Parathyroid adenoma (tissue), 2 donors: ENCODE data around the gene NCLN.

Experiments used
- H2AFZ ChIP-seq: fragments of 300-600 bp; sonication (generic); one replicate; pipeline ENCODE4 v1.7.0; 2017; ENCODE audit warnings: antibody characterized with exemption, mild to moderate bottlenecking
- H3K27ac ChIP-seq: fragments of 300-600 bp; sonication (generic); one replicate; pipeline ENCODE4 v1.7.0; 2017
- H3K27me3 ChIP-seq: fragments of 300-600 bp; sonication (generic); one replicate; pipeline ENCODE4 v1.7.0; 2017; ENCODE audit warnings: low read length; ENCODE audit not compliant: control insufficient read depth, insufficient read depth
- H3K36me3 ChIP-seq: fragments of 300-600 bp; sonication (generic); one replicate; pipeline ENCODE4 v1.7.0; 2017; ENCODE audit warnings: low read length; ENCODE audit not compliant: control insufficient read depth, insufficient read depth
- H3K4me1 ChIP-seq: fragments of 300-600 bp; sonication (generic); one replicate; pipeline ENCODE4 v1.7.0; 2017; ENCODE audit warnings: control low read depth
- H3K4me2 ChIP-seq: fragments of 300-600 bp; sonication (generic); one replicate; pipeline ENCODE4 v1.7.0; 2017; ENCODE audit warnings: low read length
- H3K4me3 ChIP-seq: fragments of 300-600 bp; sonication (generic); one replicate; pipeline ENCODE4 v1.7.0; 2017; ENCODE audit warnings: low read depth, low read length
- H3K79me2 ChIP-seq: fragments of 300-600 bp; sonication (generic); one replicate; pipeline ENCODE4 v1.7.0; 2017; ENCODE audit warnings: control low read depth
- H3K9ac ChIP-seq: fragments of 300-600 bp; sonication (generic); one replicate; pipeline ENCODE4 v1.7.0; 2017; ENCODE audit warnings: mild to moderate bottlenecking
- H3K9me3 ChIP-seq: fragments of 300-600 bp; sonication (generic); one replicate; pipeline ENCODE4 v1.7.0; 2017; ENCODE audit warnings: low read length; ENCODE audit not compliant: control insufficient read depth
- CTCF ChIP-seq: fragments of 300-600 bp; sonication (generic); IDR thresholded peaks from one replicate; pipeline ENCODE4 v1.7.0; 2017; ENCODE audit warnings: antibody characterized with exemption, mild to moderate bottlenecking
- donor health status: primary hyperparathyroidism.

The NCLN gene

GRCh38 chr19:3185461-3186159, at the start of gene NCLN:
NCLN (plus strand) TSS chr19:3185930; CDS start chr19:3186031, 101 bp downstream.
- Histone ChIP-seq H3K4me3 (peak within 1 kb of the TSS; percentile 93), H3K4me1 (peaks cover 7% of the 10 kb centered on the region), H3K9ac (peak within 1 kb of the TSS; percentile 74), H3K4me2 (peak within 1 kb of the TSS; percentile 83), H3K27me3 (no peaks in the 10 kb centered on the region), H3K36me3 (no peaks in the 10 kb centered on the region), H3K9me3 (no peaks in the 10 kb centered on the region), H3K79me2 (peaks cover 43% of the 10 kb centered on the region), H3K27ac (peak within 1 kb of the TSS; percentile 91), H2AFZ (peak within 1 kb of the TSS; percentile 84)
- no peak for TF ChIP-seq CTCF

GRCh38 chr19:3135961-3136683, 49.6 kb upstream of the NCLN start, which contains the start of gene GNA15:
GNA15 (plus strand) TSS chr19:3136033; CDS start chr19:3136451, 418 bp downstream.
- no peak within 1 kb of the TSS for H3K27ac ChIP-seq
- no peak within 1 kb of the TSS for H2AFZ ChIP-seq
- H3K27me3 ChIP-seq: no peaks in the 10 kb centered on the region
- no peak within 1 kb of the TSS for H3K4me2 ChIP-seq
- no peak within 1 kb of the TSS for H3K9ac ChIP-seq
- no peak for TF ChIP-seq CTCF
- no peaks in the 10 kb centered on the region for H3K9me3 ChIP-seq
- no peak within 1 kb of the TSS for H3K4me3 ChIP-seq
- no peaks in the 10 kb centered on the region for H3K36me3 ChIP-seq
- no peaks in the 10 kb centered on the region for H3K79me2 ChIP-seq
- H3K4me1 ChIP-seq: no peaks in the 10 kb centered on the region

GRCh38 chr19:3136684-3137055, 49.1 kb upstream of the NCLN start:
- no peak overlapping the region for H3K4me3 ChIP-seq
- no peaks in the 10 kb centered on the region for H3K4me1 ChIP-seq
- H3K27me3 ChIP-seq: no peaks in the 10 kb centered on the region
- H3K79me2 ChIP-seq: no peaks in the 10 kb centered on the region
- no peaks in the 10 kb centered on the region for H3K9me3 ChIP-seq
- TF ChIP-seq CTCF: no peak
- no peak overlapping the region for H3K27ac ChIP-seq
- no peaks in the 10 kb centered on the region for H3K36me3 ChIP-seq
- H2AFZ ChIP-seq: no peak overlapping the region
- H3K9ac ChIP-seq: no peak overlapping the region
- no peak overlapping the region for H3K4me2 ChIP-seq

GRCh38 chr19:3137119-3137518, 48.6 kb upstream of the NCLN start:
- H3K4me1 ChIP-seq: no peaks in the 10 kb centered on the region
- H3K79me2 ChIP-seq: no peaks in the 10 kb centered on the region
- no peaks in the 10 kb centered on the region for H3K36me3 ChIP-seq
- H3K9ac ChIP-seq: no peak overlapping the region
- no peak overlapping the region for H3K4me2 ChIP-seq
- no peak for TF ChIP-seq CTCF
- H3K27ac ChIP-seq: peak overlapping the region; percentile 11
- H2AFZ ChIP-seq: no peak overlapping the region
- H3K9me3 ChIP-seq: no peaks in the 10 kb centered on the region
- no peaks in the 10 kb centered on the region for H3K27me3 ChIP-seq
- no peak overlapping the region for H3K4me3 ChIP-seq
